ENCODE results near the gene PACS1. TPM values are rescaled to one million over a fixed set of nuclear protein-coding genes. Genes with fewer than 3 reads are reported as not detected.

PACS1 gene
- total RNA-seq, 1 donor from 2014 or later: 102 TPM

GRCh38 chr11:66283461-66284105 lies 213.5 kb downstream of the PACS1 start:
- intact Hi-C loops (cut with micrococcal nuclease): loop anchor here (10.0 kb wide), 1 partner anchor 569 kb away; the partner anchor contains the start of gene KAT5

DNA sequence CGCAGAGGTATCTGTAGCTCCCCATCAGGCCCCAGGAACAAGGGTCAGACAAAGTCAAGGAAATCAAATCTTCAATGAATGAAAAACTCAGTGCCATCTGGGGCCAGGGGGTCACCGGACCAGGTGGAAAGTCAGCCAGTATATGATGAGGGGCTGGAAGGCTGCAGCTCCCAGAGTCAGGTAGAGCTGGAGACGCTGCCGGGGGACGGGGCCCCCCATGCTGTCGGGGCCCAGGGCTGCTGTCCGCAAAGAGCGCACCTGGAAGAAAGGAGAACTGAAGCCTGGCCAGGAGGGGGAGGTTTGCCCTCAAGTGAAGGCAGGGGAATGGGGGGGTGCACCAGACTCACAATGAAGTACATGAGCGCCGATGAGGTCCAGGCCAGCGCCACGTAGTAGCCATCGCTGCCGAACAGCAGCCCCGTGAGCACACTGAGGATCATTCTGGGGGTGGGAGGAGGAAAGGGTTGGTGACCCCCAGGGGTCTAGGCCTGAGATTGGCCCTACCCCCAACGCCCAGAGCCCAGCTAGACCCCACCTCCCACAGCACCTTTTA lies 214.5 kb downstream of the PACS1 start:
- intact Hi-C loops (cut with micrococcal nuclease): loop anchor here (10.0 kb wide), 1 partner anchor 570 kb away; the partner anchor contains the start of gene KAT5

- intact Hi-C loops (cut with micrococcal nuclease): loop anchor here (10.0 kb wide), 1 partner anchor 571 kb away; the partner anchor contains the start of gene KAT5
Observed at GRCh38 chr11:66285250-66285947, 215.3 kb downstream of the PACS1 start.

DNA sequence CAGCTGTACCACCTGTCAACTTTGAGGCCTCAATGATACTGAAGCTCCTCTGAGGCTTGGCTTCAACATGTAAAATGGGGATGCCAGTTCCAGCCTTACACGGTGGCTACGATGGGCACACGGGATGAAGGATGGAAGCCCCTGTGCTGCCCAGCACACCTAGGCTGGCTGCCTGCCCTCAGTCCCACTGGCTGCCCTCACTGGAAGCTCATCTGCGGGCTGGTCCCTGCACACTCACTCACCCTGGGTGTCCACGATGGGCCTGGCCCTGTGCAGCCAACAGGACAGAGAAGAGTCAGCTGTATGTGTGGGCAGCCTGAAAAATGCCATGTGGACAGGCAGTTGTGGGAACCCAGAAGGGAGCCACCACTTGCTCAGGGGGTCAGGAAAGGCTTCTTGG lies 216.6 kb downstream of the PACS1 start:
- intact Hi-C loops (cut with micrococcal nuclease): loop anchor here (10.0 kb wide), 1 partner anchor 572 kb away; the partner anchor contains the start of gene KAT5

- intact Hi-C loops (cut with micrococcal nuclease): loop anchor here (10.0 kb wide), 1 partner anchor 573 kb away; the partner anchor contains the start of gene KAT5
Observed at GRCh38 chr11:66287211-66287888, 217.3 kb downstream of the PACS1 start.

GRCh38 chr11:66287889-66288670 lies 218.0 kb downstream of the PACS1 start:
- intact Hi-C loops (cut with micrococcal nuclease): loop anchor here (2.0 to 10.0 kb wide), 2 partner anchors 57 to 573 kb away; partner anchors contain the start of genes BRMS1 and KAT5

DNA sequence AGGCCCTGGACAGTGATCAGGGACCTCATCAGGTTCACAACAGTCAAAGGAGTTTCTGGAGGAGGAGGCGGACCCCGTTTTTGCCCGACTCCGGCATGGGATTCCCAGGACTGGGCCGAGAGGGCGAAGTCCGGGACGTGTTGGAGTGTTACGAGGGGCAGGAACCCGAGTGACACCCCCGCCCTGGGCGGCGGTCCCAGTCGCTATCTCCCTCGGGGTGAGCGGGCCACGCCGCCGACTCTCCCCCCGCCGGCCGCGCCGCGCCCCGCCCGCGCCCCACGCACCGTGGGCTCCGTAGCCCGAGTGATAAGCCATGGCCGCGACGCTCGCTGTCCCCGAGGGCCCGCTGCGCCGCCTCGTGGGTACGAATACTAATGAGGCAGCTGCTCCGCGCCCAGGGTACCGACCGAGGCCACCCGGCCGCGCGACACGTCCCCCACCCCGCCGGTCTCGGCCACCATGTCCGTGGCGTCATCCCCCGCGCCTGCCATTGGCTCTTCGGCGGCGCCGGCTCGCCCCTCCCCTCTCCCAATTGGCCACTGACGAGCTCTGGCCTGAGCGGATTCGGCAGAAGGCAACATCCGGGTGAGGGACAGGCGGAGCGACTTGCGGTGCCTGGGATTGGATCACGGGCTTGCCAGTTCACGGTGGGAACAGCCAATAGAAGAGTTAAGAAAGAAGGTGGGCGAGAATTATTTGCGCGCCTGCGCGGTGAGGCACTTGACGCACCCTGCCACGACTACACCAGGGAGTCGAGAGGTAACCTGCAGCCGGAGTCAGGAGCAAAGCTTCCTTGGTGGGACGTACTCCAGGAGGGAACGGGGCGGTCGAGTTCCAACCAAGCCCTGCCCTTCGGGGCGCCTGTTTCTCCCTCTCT lies 218.8 kb downstream of the PACS1 start, which contains the start of gene YIF1A:
YIF1A (minus strand) TSS at position 473 of the 877 bp plus-strand sequence; CDS start at position 315, 158 bp downstream.
- intact Hi-C loops (cut with micrococcal nuclease): loop anchor here (1.0 to 10.0 kb wide), 4 partner anchors 21 to 574 kb away; partner anchors contain the start of genes BRMS1, KAT5 and RAB1B

- intact Hi-C loops (cut with micrococcal nuclease): loop anchor here (1.0 to 10.0 kb wide), 4 partner anchors 21 to 575 kb away; partner anchors contain the start of genes BRMS1, KAT5 and RAB1B
Observed at GRCh38 chr11:66289548-66290329, 219.7 kb downstream of the PACS1 start.

DNA sequence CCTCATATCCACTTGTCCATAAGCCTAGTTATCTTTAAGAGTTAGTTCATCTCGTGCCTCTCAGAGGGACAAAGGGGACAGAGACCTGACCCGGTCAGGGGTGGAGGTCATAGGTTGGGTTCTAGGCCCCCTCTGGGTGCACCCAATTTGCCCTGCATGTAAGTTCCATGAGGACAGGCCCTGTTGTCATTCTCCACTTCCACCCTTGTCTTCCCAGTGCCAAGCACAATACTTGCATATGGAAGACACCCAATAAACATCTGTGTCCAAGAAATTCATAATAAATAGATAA lies 220.2 kb downstream of the PACS1 start:
- intact Hi-C loops (cut with micrococcal nuclease): no loop called here

- intact Hi-C loops (cut with micrococcal nuclease): no loop called here
Observed at GRCh38 chr11:66291303-66291705, 221.2 kb downstream of the PACS1 start.

GRCh38 chr11:66291706-66292542 lies 221.9 kb downstream of the PACS1 start, which contains the start of gene TMEM151A:
TMEM151A (plus strand) TSS chr11:66291894; CDS start chr11:66292014, 120 bp downstream.
- intact Hi-C loops (cut with micrococcal nuclease): no loop called here

- intact Hi-C loops (cut with micrococcal nuclease): no loop called here
Observed at GRCh38 chr11:66292543-66293332, 222.7 kb downstream of the PACS1 start.

- intact Hi-C loops (cut with micrococcal nuclease): no loop called here
Observed at GRCh38 chr11:66293352-66293751, 223.3 kb downstream of the PACS1 start.

DNA sequence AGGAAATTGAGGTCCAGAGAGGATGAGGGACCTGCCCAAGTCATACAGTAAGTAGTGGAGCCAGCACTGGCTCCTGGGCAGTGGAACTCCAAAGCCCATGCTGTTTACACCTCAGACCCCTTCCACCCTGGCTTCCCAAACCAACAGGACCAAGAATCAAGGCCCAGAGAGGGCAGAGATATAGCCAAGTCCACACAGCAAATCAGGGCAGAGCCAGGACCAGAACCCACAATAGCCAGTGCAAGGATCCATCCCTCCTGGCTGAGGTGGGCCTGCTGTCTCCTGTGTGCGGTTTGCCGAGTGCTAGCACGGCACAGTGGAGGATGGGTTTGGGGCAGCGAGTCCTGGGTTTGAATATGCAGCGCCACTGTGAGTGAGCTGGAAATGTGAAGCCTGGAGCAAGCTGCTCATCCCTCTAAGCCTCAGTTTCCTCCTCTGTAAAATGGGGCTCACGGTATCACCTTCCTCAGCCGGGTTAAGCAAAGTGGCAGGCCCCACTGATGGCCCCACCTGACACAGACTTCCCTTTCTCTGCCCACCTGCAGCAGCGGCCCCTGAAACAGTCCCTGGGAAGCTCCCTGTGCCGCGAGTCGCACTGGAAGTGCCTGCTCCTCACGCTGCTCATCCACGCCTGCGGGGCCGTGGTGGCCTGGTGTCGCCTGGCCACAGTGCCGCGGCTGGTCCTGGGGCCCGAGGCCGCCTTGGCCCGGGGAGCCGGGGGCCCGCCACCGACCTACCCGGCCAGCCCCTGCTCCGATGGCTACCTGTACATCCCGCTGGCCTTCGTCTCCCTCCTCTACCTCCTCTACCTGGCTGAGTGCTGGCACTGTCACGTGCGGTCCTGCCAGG lies 223.9 kb downstream of the PACS1 start:
- intact Hi-C loops (cut with micrococcal nuclease): no loop called here

All from T-helper 2 cell treated with Interferon-gamma antibody and Interleukin-4, amounts not matched to agents 100 ng/mL and 5 ng/mL, for 36 hours (primary cell).